ENCODE results near the gene ADARB2. TPM values are rescaled to one million over a fixed set of nuclear protein-coding genes. Genes with fewer than 3 reads are reported as not detected.

Gene ADARB2
- total and polyA plus RNA-seq, 10 of the 15 experiments (the other 5 are each of a cell fraction or from before 2014, with no cell fraction given), result 0.02 to 4.1 (median 0.76) TPM

DNA sequence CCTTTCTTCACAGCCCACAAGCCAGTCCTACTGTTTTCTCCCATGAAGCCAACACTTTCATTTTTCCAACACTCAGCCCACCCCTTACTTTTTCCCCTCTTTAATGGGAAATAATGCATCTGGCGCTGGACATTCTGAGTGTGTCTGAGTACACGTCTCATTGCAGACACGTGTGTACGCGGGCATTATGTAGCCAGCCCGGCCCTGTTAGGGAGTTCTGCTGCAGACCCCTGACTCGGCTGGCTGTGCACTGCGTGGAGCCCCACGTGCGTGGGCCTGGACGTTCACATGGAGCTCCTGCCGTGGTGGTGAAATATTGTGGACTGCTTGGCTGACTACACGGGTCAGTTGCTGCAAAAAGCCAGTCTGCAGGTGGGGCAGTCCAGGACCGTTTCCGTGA, 233.0 kb downstream of the ADARB2 start (continued):
- TF ChIP-seq, protein P1, sequence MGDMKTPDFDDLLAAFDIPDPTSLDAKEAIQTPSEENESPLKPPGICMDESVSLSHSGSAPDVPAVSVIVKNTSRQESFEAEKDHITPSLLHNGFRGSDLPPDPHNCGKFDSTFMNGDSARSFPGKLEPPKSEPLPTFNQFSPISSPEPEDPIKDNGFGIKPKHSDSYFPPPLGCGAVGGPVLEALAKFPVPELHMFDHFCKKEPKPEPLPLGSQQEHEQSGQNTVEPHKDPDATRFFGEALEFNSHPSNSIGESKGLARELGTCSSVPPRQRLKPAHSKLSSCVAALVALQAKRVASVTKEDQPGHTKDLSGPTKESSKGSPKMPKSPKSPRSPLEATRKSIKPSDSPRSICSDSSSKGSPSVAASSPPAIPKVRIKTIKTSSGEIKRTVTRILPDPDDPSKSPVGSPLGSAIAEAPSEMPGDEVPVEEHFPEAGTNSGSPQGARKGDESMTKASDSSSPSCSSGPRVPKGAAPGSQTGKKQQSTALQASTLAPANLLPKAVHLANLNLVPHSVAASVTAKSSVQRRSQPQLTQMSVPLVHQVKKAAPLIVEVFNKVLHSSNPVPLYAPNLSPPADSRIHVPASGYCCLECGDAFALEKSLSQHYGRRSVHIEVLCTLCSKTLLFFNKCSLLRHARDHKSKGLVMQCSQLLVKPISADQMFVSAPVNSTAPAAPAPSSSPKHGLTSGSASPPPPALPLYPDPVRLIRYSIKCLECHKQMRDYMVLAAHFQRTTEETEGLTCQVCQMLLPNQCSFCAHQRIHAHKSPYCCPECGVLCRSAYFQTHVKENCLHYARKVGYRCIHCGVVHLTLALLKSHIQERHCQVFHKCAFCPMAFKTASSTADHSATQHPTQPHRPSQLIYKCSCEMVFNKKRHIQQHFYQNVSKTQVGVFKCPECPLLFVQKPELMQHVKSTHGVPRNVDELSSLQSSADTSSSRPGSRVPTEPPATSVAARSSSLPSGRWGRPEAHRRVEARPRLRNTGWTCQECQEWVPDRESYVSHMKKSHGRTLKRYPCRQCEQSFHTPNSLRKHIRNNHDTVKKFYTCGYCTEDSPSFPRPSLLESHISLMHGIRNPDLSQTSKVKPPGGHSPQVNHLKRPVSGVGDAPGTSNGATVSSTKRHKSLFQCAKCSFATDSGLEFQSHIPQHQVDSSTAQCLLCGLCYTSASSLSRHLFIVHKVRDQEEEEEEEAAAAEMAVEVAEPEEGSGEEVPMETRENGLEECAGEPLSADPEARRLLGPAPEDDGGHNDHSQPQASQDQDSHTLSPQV (IDR thresholded peaks at IDR 0.05), result no peak

DNA sequence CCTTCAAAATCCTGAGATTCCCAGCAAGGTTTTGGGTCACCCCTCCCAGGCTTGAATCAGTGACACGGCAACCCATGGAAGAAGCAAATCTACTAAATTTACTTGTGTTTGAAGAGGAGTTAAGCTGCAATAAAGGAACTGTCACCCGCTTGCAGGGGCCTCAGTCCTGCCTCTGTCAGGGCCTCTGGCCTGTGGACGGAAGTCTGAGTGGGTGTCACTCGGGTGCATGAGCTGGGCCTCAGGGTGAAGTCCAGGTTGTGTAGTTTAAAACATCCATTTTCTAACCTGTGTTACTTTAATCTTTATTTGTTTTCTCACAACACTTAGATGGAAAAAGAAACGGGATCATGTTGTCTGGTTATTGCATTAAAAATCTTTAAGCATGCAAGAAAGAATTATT, 234.9 kb downstream of the ADARB2 start:
- intact Hi-C loops (cut with micrococcal nuclease; ENCODE audit: unreplicated experiment), result no loop called here
- Histone ChIP-seq H3K27ac (ENCODE audit: control insufficient read depth, insufficient read depth) (no peak overlapping the region), H3K27me3 (replicated peaks in 1 of 2; ENCODE audit: control insufficient read depth in 2 of 2, insufficient read depth in 2 of 2, low read length in 1 of 2) (no peaks in the 10 kb centered on the region), H3K36me3 (ENCODE audit: control insufficient read depth in 2 of 2, insufficient read depth in 2 of 2, low read length in 1 of 2) (no peaks in the 10 kb centered on the region), H3K4me3 (no peak overlapping the region), H3K79me2 (ENCODE audit: control insufficient read depth, insufficient read depth, low read length) (no peaks in the 10 kb centered on the region), H2AFZ (ENCODE audit: control insufficient read depth, low read depth, low read length) (no peak overlapping the region), H3K4me2 (ENCODE audit: control insufficient read depth, insufficient read depth) (no peak overlapping the region), H3K9me3 (replicated peaks; ENCODE audit: control insufficient read depth, insufficient read depth, low read length) (no peaks in the 10 kb centered on the region; the same call in 2 of the 3 replicates), H4K20me1 (ENCODE audit: control insufficient read depth, insufficient read depth) (no peaks in the 10 kb centered on the region), H3K4me1 (ENCODE audit: control insufficient read depth, insufficient read depth, low read length) (no peaks in the 10 kb centered on the region), H3K9ac (ENCODE audit: control insufficient read depth, insufficient read depth, low read length) (no peak overlapping the region)
- DNase-seq (ENCODE audit: low read depth, low spot score) (no peak), ATAC-seq (no peak), FAIRE-seq (no peak)
- POLR2A ChIA-PET, result no interaction called here
- in situ Hi-C loops (cut with MboI), result no loop called here
- WGBS (ENCODE audit: insufficient coverage, insufficient replicate concordance, low lambda C conversion rate, missing lambda C conversion rate), result 30% methylated on average over 5 of the region's 5 CpGs
- BruUV-seq (replicated peaks), result no TSS peak
- RAD21 ChIA-PET (ENCODE audit: unreplicated experiment), result no interaction called here
- CTCF ChIA-PET, result no interaction called here
- SMC1A ChIA-PET (ENCODE audit: uncharacterized antibody, unreplicated experiment), result interaction anchor here (1.3 kb wide), 1 partner anchor 8 kb away, joined by 4 read pairs; no protein-coding TSS in a partner anchor
- TF ChIP-seq SMAD5 (IDR thresholded peaks at IDR 0.05; ENCODE audit: low read depth) (no peak), ZZZ3 (IDR thresholded peaks at IDR 0.05; ENCODE audit: control insufficient read depth, insufficient read length, low read depth) (no peak), NR2C2 (IDR thresholded peaks at IDR 0.05; ENCODE audit: borderline replicate concordance, control insufficient read depth, insufficient read length, low read depth) (no peak), NRF1 (conservative IDR thresholded peaks at IDR 0.05; ENCODE audit: low read depth, low read length) (no peak), STAT1 (conservative IDR thresholded peaks at IDR 0.05) (no peak), YY1 (IDR thresholded peaks at IDR 0.05; ENCODE audit: low read depth, low read length) (no peak), POLR2A (IDR thresholded peaks at IDR 0.05; ENCODE audit: low read depth, low read length) (no peak), CEBPB (IDR thresholded peaks at IDR 0.05; ENCODE audit: borderline replicate concordance in 1 of 2, low read depth in 2 of 2, low read length in 2 of 2) (no peak), CHD2 (IDR thresholded peaks at IDR 0.05; ENCODE audit: borderline replicate concordance, low read depth, low read length) (no peak)
- TF ChIP-seq, protein P2, sequence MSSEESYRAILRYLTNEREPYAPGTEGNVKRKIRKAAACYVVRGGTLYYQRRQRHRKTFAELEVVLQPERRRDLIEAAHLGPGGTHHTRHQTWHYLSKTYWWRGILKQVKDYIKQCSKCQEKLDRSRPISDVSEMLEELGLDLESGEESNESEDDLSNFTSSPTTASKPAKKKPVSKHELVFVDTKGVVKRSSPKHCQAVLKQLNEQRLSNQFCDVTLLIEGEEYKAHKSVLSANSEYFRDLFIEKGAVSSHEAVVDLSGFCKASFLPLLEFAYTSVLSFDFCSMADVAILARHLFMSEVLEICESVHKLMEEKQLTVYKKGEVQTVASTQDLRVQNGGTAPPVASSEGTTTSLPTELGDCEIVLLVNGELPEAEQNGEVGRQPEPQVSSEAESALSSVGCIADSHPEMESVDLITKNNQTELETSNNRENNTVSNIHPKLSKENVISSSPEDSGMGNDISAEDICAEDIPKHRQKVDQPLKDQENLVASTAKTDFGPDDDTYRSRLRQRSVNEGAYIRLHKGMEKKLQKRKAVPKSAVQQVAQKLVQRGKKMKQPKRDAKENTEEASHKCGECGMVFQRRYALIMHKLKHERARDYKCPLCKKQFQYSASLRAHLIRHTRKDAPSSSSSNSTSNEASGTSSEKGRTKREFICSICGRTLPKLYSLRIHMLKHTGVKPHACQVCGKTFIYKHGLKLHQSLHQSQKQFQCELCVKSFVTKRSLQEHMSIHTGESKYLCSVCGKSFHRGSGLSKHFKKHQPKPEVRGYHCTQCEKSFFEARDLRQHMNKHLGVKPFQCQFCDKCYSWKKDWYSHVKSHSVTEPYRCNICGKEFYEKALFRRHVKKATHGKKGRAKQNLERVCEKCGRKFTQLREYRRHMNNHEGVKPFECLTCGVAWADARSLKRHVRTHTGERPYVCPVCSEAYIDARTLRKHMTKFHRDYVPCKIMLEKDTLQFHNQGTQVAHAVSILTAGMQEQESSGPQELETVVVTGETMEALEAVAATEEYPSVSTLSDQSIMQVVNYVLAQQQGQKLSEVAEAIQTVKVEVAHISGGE (CRISPR knock-in tag; IDR thresholded peaks at IDR 0.05), result no peak
- TF ChIP-seq, protein P3, sequence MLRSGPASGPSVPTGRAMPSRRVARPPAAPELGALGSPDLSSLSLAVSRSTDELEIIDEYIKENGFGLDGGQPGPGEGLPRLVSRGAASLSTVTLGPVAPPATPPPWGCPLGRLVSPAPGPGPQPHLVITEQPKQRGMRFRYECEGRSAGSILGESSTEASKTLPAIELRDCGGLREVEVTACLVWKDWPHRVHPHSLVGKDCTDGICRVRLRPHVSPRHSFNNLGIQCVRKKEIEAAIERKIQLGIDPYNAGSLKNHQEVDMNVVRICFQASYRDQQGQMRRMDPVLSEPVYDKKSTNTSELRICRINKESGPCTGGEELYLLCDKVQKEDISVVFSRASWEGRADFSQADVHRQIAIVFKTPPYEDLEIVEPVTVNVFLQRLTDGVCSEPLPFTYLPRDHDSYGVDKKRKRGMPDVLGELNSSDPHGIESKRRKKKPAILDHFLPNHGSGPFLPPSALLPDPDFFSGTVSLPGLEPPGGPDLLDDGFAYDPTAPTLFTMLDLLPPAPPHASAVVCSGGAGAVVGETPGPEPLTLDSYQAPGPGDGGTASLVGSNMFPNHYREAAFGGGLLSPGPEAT (IDR thresholded peaks at IDR 0.05; ENCODE audit: low read depth), result no peak

Data from GM12878 (cell line).